Retinal pigment epithelial cell (primary cell): Measurements from ENCODE around the gene RRBP1.

Experiments
- DNase-seq: peaks from one replicate; pipeline ENCODE4 v3.0.0-alpha.2; 2010; ENCODE audit warnings: low read depth
- H3K4me3 ChIP-seq: 2 replicates; pipeline ENCODE4 v1.5.1; 2011; ENCODE audit warnings: mild to moderate bottlenecking, low read length, control low read depth, moderate library complexity
- CTCF ChIP-seq: conservative IDR thresholded peaks from 2 replicates; pipeline ENCODE4 v1.5.1; 2011; ENCODE audit warnings: low read depth, low read length, control low read depth, inconsistent platforms

Gene RRBP1

GRCh38 chr20:17601957-17602356 lies 80.1 kb downstream of the RRBP1 start:
- no peak for TF ChIP-seq CTCF
- H3K4me3 ChIP-seq = no peak overlapping the region
- no peak for DNase-seq

- DNase-seq = no peak
- no peak for TF ChIP-seq CTCF
- H3K4me3 ChIP-seq = no peak overlapping the region
These were observed 84.0 kb downstream of the RRBP1 start for GRCh38 chr20:17598013-17598550.

- no peak for TF ChIP-seq CTCF
- no peak for DNase-seq
- H3K4me3 ChIP-seq = no peak overlapping the region
These were observed 86.2 kb downstream of the RRBP1 start for GRCh38 chr20:17595856-17596255.

GRCh38 chr20:17594443-17594842 lies 87.6 kb downstream of the RRBP1 start:
- TF ChIP-seq CTCF = no peak
- no peak for DNase-seq
- no peak overlapping the region for H3K4me3 ChIP-seq

- no peak overlapping the region for H3K4me3 ChIP-seq
- DNase-seq = no peak
- no peak for TF ChIP-seq CTCF
These were observed 88.1 kb downstream of the RRBP1 start for GRCh38 chr20:17593902-17594301.

- TF ChIP-seq CTCF = no peak
These were observed 91.8 kb downstream of the RRBP1 start for GRCh38 chr20:17590245-17590644.

GRCh38 chr20:17589161-17589834 lies 92.7 kb downstream of the RRBP1 start:
- no peak overlapping the region for H3K4me3 ChIP-seq
- no peak for DNase-seq
- no peak for TF ChIP-seq CTCF

More at GRCh38 chr20:17590245-17590644, 91.8 kb downstream of the RRBP1 start:
- H3K4me3 ChIP-seq = no peak overlapping the region
- no peak for DNase-seq
